HG02943 (cell line): ENCODE measurements around the gene SEMA6B.
"Not testable (repeated sequence)": the region's sequence is repeated elsewhere in the genome, so short reads cannot be mapped to it uniquely, and the experiment has no call there.

ENCODE experiments used
- ATAC-seq: cut with Tn5 transposase; IDR thresholded peaks from one replicate; pipeline ENCODE4 v1.9.1; 2021; ENCODE audit warnings: mild to moderate bottlenecking, low read depth, moderate library complexity; ENCODE audit not compliant: unreplicated experiment

Gene SEMA6B

GRCh38 chr19:4553092-4553695 is 6.3 kb downstream of the SEMA6B start:
- ATAC-seq = no peak

- no peak for ATAC-seq
Observed at GRCh38 chr19:4552525-4552819, 7.0 kb downstream of the SEMA6B start.

GRCh38 chr19:4550479-4551050 is 8.9 kb downstream of the SEMA6B start:
- ATAC-seq = no peak

- ATAC-seq = no peak
Observed at GRCh38 chr19:4550018-4550417, 9.5 kb downstream of the SEMA6B start.

- no peak for ATAC-seq
Observed at GRCh38 chr19:4548238-4548584, 11.3 kb downstream of the SEMA6B start.

GRCh38 chr19:4547303-4548237 is 11.9 kb downstream of the SEMA6B start:
- no peak for ATAC-seq

- ATAC-seq = no peak
Observed at GRCh38 chr19:4543842-4544647, 15.4 kb downstream of the SEMA6B start.

GRCh38 chr19:4542896-4543841 is 16.3 kb downstream of the SEMA6B start:
- ATAC-seq = no peak

GRCh38 chr19:4541806-4542145 is 17.7 kb downstream of the SEMA6B start:
- ATAC-seq = not testable (repeated sequence)

GRCh38 chr19:4541114-4541805 is 18.2 kb downstream of the SEMA6B start:
- ATAC-seq = no peak

- ATAC-seq = no peak
Observed at GRCh38 chr19:4539693-4540581, 19.5 kb downstream of the SEMA6B start, which contains the start of gene LRG1. Gene LRG1, minus strand, starts transcription at chr19:4540036. Its CDS starts 23 bp downstream, at chr19:4540013.

GRCh38 chr19:4539169-4539692 is 20.3 kb downstream of the SEMA6B start:
- no peak for ATAC-seq

- no peak for ATAC-seq
Observed at GRCh38 chr19:4538601-4538954, 20.9 kb downstream of the SEMA6B start.

- ATAC-seq = no peak
Observed at GRCh38 chr19:4537953-4538600, 21.4 kb downstream of the SEMA6B start.

- no peak for ATAC-seq
Observed at GRCh38 chr19:4536798-4537197, 22.7 kb downstream of the SEMA6B start.

- ATAC-seq = no peak
Observed at GRCh38 chr19:4534836-4535658, 24.4 kb downstream of the SEMA6B start, which contains the start of gene PLIN5. Gene PLIN5, minus strand, starts transcription at chr19:4535224. Its CDS starts 1,150 bp downstream, at chr19:4534074.
